Measurements from ENCODE around the gene NKD1.

NKD1 gene

DNA sequence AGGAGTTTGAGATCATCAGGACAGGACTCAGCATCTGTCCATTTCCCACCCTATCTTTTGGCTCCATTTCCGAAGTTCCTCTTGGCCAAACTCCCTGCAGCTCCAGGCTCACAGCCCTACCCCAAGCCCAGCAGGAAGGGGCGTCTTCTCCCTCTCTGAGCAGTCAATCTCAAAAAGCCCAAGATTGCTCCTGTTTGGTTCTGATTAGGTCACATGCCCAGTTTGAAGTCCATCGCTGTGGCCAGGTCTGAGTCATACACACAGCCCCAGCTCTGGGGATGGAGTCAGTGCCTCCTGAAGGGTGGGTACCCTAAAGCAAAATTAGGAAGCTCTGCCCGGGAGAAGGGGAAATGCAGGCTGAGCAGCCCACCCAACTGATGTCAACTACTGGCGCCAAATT, 109.0 kb downstream of the NKD1 start:
- TF ChIP-seq, protein P1, sequence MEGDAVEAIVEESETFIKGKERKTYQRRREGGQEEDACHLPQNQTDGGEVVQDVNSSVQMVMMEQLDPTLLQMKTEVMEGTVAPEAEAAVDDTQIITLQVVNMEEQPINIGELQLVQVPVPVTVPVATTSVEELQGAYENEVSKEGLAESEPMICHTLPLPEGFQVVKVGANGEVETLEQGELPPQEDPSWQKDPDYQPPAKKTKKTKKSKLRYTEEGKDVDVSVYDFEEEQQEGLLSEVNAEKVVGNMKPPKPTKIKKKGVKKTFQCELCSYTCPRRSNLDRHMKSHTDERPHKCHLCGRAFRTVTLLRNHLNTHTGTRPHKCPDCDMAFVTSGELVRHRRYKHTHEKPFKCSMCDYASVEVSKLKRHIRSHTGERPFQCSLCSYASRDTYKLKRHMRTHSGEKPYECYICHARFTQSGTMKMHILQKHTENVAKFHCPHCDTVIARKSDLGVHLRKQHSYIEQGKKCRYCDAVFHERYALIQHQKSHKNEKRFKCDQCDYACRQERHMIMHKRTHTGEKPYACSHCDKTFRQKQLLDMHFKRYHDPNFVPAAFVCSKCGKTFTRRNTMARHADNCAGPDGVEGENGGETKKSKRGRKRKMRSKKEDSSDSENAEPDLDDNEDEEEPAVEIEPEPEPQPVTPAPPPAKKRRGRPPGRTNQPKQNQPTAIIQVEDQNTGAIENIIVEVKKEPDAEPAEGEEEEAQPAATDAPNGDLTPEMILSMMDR (IDR thresholded peaks at IDR 0.05; ENCODE audit: low read depth, low read length): no peak
- in situ Hi-C loops (cut with HindIII; ENCODE audit: low sequenced_read_pairs): no loop called here
- no peak overlapping the region for H3K4me3 ChIP-seq (ENCODE audit: low read depth, low read length)
- DNase-seq (ENCODE audit: low read depth, low spot score): no peak

DNA sequence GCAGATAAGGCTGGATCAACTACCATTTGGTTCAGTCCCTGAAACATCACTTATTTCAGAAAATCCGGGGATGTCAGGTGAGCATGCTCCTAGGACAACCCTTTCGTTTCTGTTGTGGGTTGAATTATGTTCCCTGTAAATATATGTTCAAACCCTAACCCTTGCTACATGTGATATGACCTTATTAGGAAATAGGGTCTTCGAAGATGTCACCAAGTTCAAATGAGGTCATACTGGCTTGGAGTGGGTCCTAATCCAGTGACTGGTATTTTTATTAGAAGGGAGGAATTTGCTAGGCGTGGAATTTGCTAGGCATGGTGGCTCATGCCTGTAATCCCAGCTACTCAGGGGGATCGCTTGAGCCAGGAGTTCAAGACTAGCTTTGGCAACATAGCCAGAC, 111.6 kb downstream of the NKD1 start:
- in situ Hi-C loops (cut with HindIII; ENCODE audit: low sequenced_read_pairs): no loop called here
- TF ChIP-seq, protein P1 (IDR thresholded peaks at IDR 0.05; ENCODE audit: low read depth, low read length): no peak
- no peak overlapping the region for H3K4me3 ChIP-seq (ENCODE audit: low read depth, low read length)
- DNase-seq (ENCODE audit: low read depth, low spot score): no peak

DNA sequence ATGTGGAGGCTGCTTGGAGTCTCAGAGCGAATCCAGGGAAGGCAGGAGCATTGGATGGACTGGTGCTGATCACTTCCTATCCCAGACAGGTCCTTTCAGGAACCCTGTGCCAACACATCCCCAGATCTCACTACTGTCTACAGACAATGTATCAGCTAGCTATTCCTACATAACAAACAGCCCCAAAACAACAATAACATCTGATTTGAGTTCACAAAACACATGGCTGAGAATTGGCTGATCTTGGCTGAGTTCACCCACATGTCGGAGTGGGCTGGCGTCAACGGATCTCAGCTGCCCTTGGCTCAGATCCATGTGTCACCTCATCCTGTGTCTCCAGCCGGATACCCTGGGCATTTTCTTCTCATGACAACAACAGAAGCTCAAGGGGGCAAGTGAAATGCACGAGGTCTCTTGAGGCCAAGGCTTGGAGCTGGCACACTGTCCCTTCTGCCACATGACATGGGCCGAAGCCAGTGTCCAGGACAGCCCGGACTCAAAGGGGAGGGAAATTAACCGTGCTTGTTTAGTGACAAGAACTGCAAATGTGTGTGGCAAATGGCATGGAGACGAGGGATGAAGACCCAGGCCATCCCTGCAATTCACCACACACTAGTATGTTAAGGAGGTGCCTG, 114.2 kb downstream of the NKD1 start:
- no peak overlapping the region for H3K4me3 ChIP-seq (ENCODE audit: low read depth, low read length)
- TF ChIP-seq, protein P1 (IDR thresholded peaks at IDR 0.05; ENCODE audit: low read depth, low read length): no peak
- in situ Hi-C loops (cut with HindIII; ENCODE audit: low sequenced_read_pairs): no loop called here
- no peak for DNase-seq (ENCODE audit: low read depth, low spot score)

DNA sequence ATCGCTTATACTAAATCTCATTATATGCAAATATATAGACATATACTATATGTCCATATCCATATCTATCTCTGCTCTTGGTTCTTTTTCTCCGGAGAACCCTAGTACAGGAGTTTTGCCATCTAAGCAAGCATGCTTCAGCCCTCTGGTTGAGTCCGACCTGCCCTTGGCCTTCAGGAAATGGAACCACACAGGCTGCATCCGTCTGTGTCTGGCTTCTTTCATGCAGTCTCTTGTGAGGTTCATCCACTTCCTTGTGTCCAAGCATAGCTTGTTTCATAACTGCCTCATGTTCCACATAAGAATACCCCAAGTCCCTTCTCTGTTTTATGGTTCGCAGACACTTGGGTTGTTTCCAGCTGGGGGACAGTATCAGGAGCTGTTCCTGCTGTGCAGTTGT, 116.1 kb downstream of the NKD1 start:
- in situ Hi-C loops (cut with HindIII; ENCODE audit: low sequenced_read_pairs): no loop called here
- TF ChIP-seq, protein P1 (IDR thresholded peaks at IDR 0.05; ENCODE audit: low read depth, low read length): no peak
- no peak overlapping the region for H3K4me3 ChIP-seq (ENCODE audit: low read depth, low read length)
- DNase-seq (ENCODE audit: low read depth, low spot score): no peak

DNA sequence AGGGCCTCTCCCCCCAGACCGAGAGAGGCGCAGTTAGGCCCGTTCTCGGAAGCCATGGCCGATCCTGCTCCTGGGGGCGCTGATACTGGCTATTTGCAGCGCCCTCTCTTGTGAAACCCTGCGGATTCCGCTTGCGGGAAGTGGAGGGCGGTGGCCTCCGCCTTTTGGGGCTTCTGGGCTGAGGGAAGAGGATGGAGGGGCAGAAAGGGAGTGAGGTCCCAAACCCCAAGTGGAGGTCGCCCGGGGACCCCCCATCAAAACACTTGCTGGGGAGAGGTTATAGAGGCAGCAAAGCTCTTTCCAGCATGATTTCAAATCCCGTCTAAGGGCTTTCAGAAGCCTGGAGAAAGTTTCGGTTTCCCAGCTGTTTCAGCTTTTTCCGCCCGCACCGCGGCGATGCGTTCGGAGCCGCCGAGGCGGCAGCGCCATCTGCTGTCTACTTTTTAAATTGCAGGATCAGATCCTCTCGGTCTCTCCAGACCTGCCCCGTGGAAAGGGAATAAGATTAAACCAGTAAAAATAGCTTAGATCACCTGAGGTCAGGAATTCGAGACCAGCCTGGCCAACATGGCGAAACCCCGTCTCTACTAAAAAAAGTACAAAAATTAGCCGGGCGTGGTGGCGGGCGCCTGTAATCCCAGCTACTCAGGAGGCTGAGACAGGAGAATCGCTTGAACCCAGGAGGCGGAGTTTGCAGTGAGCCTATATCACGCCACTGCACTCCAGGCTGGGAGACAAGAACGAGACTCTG, 117.1 kb downstream of the NKD1 start:
- peak; percentile 75 for DNase-seq (ENCODE audit: low read depth, low spot score)
- TF ChIP-seq, protein P1 (IDR thresholded peaks at IDR 0.05; ENCODE audit: low read depth, low read length): peak; percentile 86
- in situ Hi-C loops (cut with HindIII; ENCODE audit: low sequenced_read_pairs): no loop called here
- H3K4me3 ChIP-seq (ENCODE audit: low read depth, low read length): peak overlapping the region; percentile 50

DNA sequence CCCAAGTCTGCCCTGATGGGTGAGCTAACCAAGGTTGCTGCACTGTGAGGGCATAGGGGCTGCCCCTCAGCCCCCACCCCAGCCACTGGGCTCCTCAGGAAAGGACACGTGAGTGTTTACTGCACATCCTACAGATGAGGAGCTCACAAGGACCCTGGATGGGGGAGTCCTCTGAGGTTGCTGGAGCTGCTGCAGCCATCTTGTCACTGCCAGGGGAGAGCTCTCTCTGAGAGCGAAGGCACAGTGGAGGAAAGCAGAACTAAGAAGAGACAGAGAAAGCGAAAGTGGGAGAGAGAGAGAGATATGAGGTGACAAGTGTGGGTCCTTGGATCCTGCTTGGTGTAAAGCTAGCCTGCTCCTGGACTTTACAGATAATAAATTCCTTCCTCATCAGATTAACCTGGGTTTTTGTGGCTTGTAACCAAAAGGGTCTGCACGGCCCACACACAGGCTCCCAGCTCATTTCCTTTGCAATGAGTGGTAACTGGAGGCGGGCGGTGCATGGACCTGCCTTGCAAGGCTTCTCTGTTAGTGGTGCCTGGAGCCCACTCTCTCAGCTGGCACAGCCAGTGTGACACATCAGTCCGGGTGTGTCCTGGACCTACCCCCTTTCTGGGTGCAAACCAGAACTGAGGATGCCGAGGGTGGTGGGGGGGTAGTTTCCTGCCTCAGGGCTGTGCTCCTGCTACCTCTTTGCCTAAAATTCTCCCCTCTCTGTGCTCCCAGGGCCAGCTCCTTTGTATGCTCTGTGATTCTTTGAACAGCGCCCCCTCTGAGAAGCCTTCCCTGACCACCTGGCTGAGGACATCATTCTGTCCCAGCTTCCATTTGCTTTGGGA, 118.7 kb downstream of the NKD1 start:
- H3K4me3 ChIP-seq (ENCODE audit: low read depth, low read length): no peak overlapping the region
- TF ChIP-seq, protein P1 (IDR thresholded peaks at IDR 0.05; ENCODE audit: low read depth, low read length): no peak
- no peak for DNase-seq (ENCODE audit: low read depth, low spot score)
- in situ Hi-C loops (cut with HindIII; ENCODE audit: low sequenced_read_pairs): no loop called here

Measured in astrocyte of the spinal cord (primary cell).